Caco-2 (cell line): ENCODE data around the gene IL26. TPM values are rescaled to one million over a fixed set of nuclear protein-coding genes. Genes with fewer than 3 reads are reported as not detected.
A peak's percentile ranks its signal among the peaks of the same experiment; 100 is the strongest.

Source experiments
- Bru-seq: library from RNA; stranded (reverse); fragments of 400-500 nt; gene quantifications from one replicate; lab custom pipeline; 2021; lab: Mats Ljungman, UMichigan
- BruChase-seq, 2 experiments: library from RNA; stranded (reverse); fragments of 400-500 nt; gene quantifications; one replicate each; lab custom pipeline; 2021; lab: Mats Ljungman, UMichigan
- BruUV-seq: library from RNA; stranded (reverse); fragments of 400-500 nt; replicated peaks from 2 replicates; lab custom pipeline; 2021; lab: Mats Ljungman, UMichigan
- CTCF ChIA-PET: fragments of 300-600 bp; sonication (Branson Sonifier 250); formaldehyde crosslinking; loops from one replicate; lab custom pipeline; 2022; ENCODE audit warnings: antibody characterized with exemption; lab: Charles Lee
- POLR2A ChIA-PET: fragments of 300-600 bp; sonication (Branson Sonifier 250); formaldehyde crosslinking; loops from one replicate; lab custom pipeline; 2022; ENCODE audit warnings: antibody characterized with exemption; lab: Charles Lee
- DNase-seq, 2 experiments: peaks; one replicate each; pipeline versions ENCODE4 v3.0.0 to v3.0.0-alpha.2; 2020 to 2022
- H3K27me3 ChIP-seq: replicated peaks from 2 replicates; pipeline ENCODE4 v1.6.0; 2011; ENCODE audit warnings: low read length; ENCODE audit not compliant: control insufficient read depth, insufficient read depth
- H3K36me3 ChIP-seq: 2 replicates; pipeline ENCODE4 v1.5.1; 2011; ENCODE audit warnings: low read length; ENCODE audit not compliant: control insufficient read depth, insufficient read depth
- H3K4me1 ChIP-seq: fragments of 250-450 bp; sonication (Bioruptor Pico); 2 replicates; pipeline ENCODE4 v1.5.1; 2020; ENCODE audit warnings: mild to moderate bottlenecking
- H3K4me3 ChIP-seq: 2 replicates; pipeline ENCODE4 v1.5.1; 2011; ENCODE audit warnings: low read depth, mild to moderate bottlenecking, control low read depth, low read length
- H3K9me3 ChIP-seq: fragments of 250-450 bp; sonication (Bioruptor Pico); 2 replicates; pipeline ENCODE4 v1.5.1; 2020; ENCODE audit warnings: mild to moderate bottlenecking, moderate library complexity
- H3K27ac Mint-ChIP-seq: one replicate; pipeline ENCODE4 v1.8.0; 2022; ENCODE audit warnings: mixed read lengths; ENCODE audit not compliant: unreplicated experiment
- H3K27me3 Mint-ChIP-seq: one replicate; pipeline ENCODE4 v1.8.0; 2022; ENCODE audit warnings: mixed read lengths; ENCODE audit not compliant: insufficient read depth, unreplicated experiment
- H3K36me3 Mint-ChIP-seq: one replicate; pipeline ENCODE4 v1.8.0; 2022; ENCODE audit warnings: mild to moderate bottlenecking, mixed read lengths; ENCODE audit not compliant: insufficient read depth, unreplicated experiment
- H3K4me1 Mint-ChIP-seq: one replicate; pipeline ENCODE4 v1.8.0; 2022; ENCODE audit warnings: low read depth, mixed read lengths; ENCODE audit not compliant: unreplicated experiment
- H3K4me3 Mint-ChIP-seq: one replicate; pipeline ENCODE4 v1.8.0; 2022; ENCODE audit warnings: mild to moderate bottlenecking, moderate library complexity, mixed read lengths; ENCODE audit not compliant: unreplicated experiment
- H3K9me3 Mint-ChIP-seq: one replicate; pipeline ENCODE4 v1.8.0; 2022; ENCODE audit warnings: mixed read lengths; ENCODE audit not compliant: unreplicated experiment
- intact Hi-C: fragments of 100-400 bp; cut with micrococcal nuclease; formaldehyde crosslinking; loops from one replicate; pipeline ENCODE4 v1.10.0; 2022; ENCODE audit not compliant: unreplicated experiment
- long read RNA-seq: library from polyadenylated mRNA; stranded (forward); transcript quantifications from one replicate; pipeline ENCODE4 v2.0.0, GENCODE V29; 2022
- total RNA-seq: library from RNA; stranded (reverse); gene quantifications from 2 replicates; pipeline ENCODE4 v1.2.3, GENCODE V29; 2022
- TF ChIP-seq, protein P1 (sequence below), 2 experiments: fragments of 200-600 bp in 1 of 2; IDR thresholded peaks; 1 replicate in 1 of 2; 2 replicates in 1 of 2; pipeline versions ENCODE4 v1.5.1 to v1.8.0; 2011 to 2022; ENCODE audit warnings: antibody characterized with exemption in 1 of 2, control low read depth in 1 of 2, inconsistent platforms in 1 of 2, low read depth in 1 of 2, low read length in 1 of 2, mild to moderate bottlenecking in 1 of 2, moderate library complexity in 1 of 2; ENCODE audit not compliant: insufficient read depth in 1 of 2, severe bottlenecking in 1 of 2, unreplicated experiment in 1 of 2

Gene IL26, protein sequence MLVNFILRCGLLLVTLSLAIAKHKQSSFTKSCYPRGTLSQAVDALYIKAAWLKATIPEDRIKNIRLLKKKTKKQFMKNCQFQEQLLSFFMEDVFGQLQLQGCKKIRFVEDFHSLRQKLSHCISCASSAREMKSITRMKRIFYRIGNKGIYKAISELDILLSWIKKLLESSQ
- total RNA-seq (not detected in 2 replicates), Bru-seq, nascent RNA (not detected), BruChase-seq, experiment 1, labeled RNA remaining after a 2-hour chase (percentile 4 among the genes with signal in this experiment), BruChase-seq, experiment 2, labeled RNA remaining after a 6-hour chase (not detected)
- long read RNA-seq: 0 reads

DNA sequence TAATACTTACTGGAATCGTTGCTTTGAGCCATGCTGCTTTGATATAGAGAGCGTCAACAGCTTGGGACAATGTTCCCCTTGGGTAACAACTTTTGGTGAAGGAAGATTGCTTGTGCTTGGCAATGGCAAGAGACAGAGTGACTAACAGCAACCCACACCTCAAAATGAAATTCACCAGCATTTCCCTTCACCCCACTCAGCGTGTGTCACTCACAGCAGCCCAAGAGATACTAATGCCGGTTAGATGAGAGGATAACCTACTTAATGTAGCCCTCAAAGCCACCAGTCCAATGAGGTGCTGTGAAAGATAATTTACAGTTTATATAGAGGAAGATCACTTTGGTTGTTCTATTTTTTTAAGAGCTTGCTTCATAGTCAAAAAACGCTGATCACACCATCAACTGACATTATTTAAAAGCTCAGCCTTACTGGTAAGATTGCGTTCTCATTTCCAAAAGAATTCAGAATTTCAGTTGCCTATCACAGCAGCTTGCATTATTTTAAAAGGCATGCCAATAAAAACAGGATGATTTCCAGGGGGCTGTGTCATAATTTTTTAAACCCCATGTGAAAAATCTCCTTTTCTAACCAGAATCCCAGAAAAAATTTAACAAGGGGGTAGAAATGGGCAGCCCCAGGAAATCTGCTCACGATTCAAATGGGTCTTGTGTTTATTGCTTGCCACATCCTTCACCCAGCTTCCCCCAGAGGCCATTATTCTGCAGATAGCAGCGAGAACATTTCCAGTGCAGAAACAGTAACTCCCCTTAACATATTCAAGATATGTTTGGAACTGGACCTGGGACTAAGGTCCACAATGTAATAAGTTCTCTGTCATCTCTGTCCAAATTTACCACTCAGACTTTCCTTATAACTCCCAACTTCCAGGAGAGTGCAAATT is at the start of gene IL26:
Gene IL26, minus strand, starts transcription at position 235 of the 901 bp plus-strand sequence. Its CDS starts 54 bp downstream, at position 181.
- H3K36me3 Mint-ChIP-seq: no peaks in the 10 kb centered on the region
- no peaks in the 10 kb centered on the region for H3K4me1 ChIP-seq
- TF ChIP-seq, protein P1, sequence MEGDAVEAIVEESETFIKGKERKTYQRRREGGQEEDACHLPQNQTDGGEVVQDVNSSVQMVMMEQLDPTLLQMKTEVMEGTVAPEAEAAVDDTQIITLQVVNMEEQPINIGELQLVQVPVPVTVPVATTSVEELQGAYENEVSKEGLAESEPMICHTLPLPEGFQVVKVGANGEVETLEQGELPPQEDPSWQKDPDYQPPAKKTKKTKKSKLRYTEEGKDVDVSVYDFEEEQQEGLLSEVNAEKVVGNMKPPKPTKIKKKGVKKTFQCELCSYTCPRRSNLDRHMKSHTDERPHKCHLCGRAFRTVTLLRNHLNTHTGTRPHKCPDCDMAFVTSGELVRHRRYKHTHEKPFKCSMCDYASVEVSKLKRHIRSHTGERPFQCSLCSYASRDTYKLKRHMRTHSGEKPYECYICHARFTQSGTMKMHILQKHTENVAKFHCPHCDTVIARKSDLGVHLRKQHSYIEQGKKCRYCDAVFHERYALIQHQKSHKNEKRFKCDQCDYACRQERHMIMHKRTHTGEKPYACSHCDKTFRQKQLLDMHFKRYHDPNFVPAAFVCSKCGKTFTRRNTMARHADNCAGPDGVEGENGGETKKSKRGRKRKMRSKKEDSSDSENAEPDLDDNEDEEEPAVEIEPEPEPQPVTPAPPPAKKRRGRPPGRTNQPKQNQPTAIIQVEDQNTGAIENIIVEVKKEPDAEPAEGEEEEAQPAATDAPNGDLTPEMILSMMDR (IDR thresholded peaks at IDR 0.05; ENCODE audit: insufficient read depth in 1 of 2, low read depth in 1 of 2, low read length in 1 of 2, severe bottlenecking in 1 of 2, unreplicated experiment in 1 of 2): no peak
- H3K4me3 Mint-ChIP-seq: no peak within 1 kb of the TSS
- H3K27me3 ChIP-seq: no peaks in the 10 kb centered on the region; the same call in 1 of the 2 replicates
- H3K27me3 Mint-ChIP-seq: peaks cover 13% of the 10 kb centered on the region
- H3K4me1 Mint-ChIP-seq: no peaks in the 10 kb centered on the region
- no peaks in the 10 kb centered on the region for H3K36me3 ChIP-seq
- H3K9me3 Mint-ChIP-seq: no peaks in the 10 kb centered on the region
- no peak for DNase-seq
- intact Hi-C loops: loop anchor here (10.0 kb wide), 2 partner anchors 389 to 439 kb away; partner anchors contain the start of gene RAP1B
- H3K4me3 ChIP-seq: no peak within 1 kb of the TSS
- no TSS peak for BruUV-seq
- ChIA-PET CTCF (no interaction called here), POLR2A (no interaction called here)
- H3K9me3 ChIP-seq: no peaks in the 10 kb centered on the region
- H3K27ac Mint-ChIP-seq: no peak within 1 kb of the TSS

DNA sequence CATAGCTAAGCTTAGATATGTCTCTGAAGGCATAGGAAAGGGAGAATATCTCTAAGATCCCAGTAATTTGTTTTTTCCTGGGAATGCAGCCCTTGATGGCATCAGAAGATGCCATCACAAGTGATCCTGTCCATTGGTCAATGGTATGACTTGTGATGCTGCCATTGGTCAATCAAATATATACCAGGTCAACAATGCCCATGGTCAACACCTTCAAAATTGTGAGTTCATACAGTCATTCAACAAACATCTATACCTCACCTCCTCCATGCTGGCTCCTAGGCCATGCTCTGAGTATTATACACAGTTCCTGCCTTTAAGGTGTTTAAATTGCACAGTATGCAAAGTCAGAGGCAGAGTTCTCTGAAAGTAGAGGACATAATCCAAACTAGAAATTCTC is 47.1 kb upstream of the IL26 start:
- Mint-ChIP-seq H3K4me1 (peaks cover 5% of the 10 kb centered on the region), H3K9me3 (no peaks in the 10 kb centered on the region), H3K4me3 (no peak overlapping the region), H3K27me3 (peaks cover 8% of the 10 kb centered on the region), H3K27ac (no peak overlapping the region), H3K36me3 (no peaks in the 10 kb centered on the region)
- Histone ChIP-seq H3K9me3 (no peaks in the 10 kb centered on the region), H3K27me3 (no peaks in the 10 kb centered on the region), H3K4me1 (no peaks in the 10 kb centered on the region), H3K36me3 (no peaks in the 10 kb centered on the region), H3K4me3 (no peak overlapping the region)
- BruUV-seq: no TSS peak
- ChIA-PET POLR2A (no interaction called here), CTCF (no interaction called here)
- intact Hi-C loops: no loop called here
- TF ChIP-seq, protein P1 (IDR thresholded peaks at IDR 0.05; ENCODE audit: insufficient read depth in 1 of 2, low read depth in 1 of 2, low read length in 1 of 2, severe bottlenecking in 1 of 2, unreplicated experiment in 1 of 2): no peak
- no peak for DNase-seq

DNA sequence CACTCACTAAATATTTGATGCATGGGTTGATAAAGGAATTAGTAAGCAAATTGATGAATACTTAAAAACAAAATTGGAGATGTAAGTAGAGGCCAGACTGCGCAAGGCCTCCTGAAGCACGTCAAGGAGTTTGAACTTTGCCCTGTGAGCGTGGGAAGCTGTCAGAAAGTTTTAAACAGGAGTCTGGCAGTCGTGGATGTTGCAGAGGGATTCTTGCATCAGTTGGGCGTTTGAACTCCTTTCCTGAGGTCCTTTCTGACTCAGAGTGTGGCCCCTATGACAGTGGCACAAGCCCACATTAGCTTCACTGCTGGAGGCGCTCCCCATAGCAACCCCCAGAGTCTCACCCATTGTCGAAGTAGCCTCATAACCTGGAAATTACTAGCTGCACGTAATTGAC is 45.7 kb upstream of the IL26 start:
- Mint-ChIP-seq H3K4me1 (no peaks in the 10 kb centered on the region), H3K9me3 (no peaks in the 10 kb centered on the region), H3K4me3 (no peak overlapping the region), H3K36me3 (no peaks in the 10 kb centered on the region), H3K27me3 (peaks cover 6% of the 10 kb centered on the region), H3K27ac (no peak overlapping the region)
- Histone ChIP-seq H3K27me3 (no peaks in the 10 kb centered on the region), H3K36me3 (no peaks in the 10 kb centered on the region), H3K4me1 (no peaks in the 10 kb centered on the region), H3K9me3 (no peaks in the 10 kb centered on the region), H3K4me3 (no peak overlapping the region)
- ChIA-PET CTCF (interaction anchor here (0.5 kb wide), 1 partner anchor 47 kb away, joined by 5 read pairs; no protein-coding TSS in a partner anchor), POLR2A (no interaction called here)
- TF ChIP-seq, protein P1 (IDR thresholded peaks at IDR 0.05; ENCODE audit: insufficient read depth in 1 of 2, low read depth in 1 of 2, low read length in 1 of 2, severe bottlenecking in 1 of 2, unreplicated experiment in 1 of 2): no peak
- BruUV-seq: no TSS peak
- intact Hi-C loops: no loop called here
- no peak for DNase-seq
